Stimulated activated CD8-positive, alpha-beta memory T cell treated with anti-CD3 and anti-CD28 coated beads, Interleukin-4, amount 100 ng/mL, for 1 hour (primary cell): Measurements from ENCODE around the gene DSN1.

ENCODE experiments used
- DNase-seq, 2 donors: peaks; one replicate each; pipeline ENCODE4 v3.0.0-alpha.2; 2020; ENCODE audit warnings: low read depth in 2 of 2, low spot score in 1 of 2

DSN1 gene

DNA sequence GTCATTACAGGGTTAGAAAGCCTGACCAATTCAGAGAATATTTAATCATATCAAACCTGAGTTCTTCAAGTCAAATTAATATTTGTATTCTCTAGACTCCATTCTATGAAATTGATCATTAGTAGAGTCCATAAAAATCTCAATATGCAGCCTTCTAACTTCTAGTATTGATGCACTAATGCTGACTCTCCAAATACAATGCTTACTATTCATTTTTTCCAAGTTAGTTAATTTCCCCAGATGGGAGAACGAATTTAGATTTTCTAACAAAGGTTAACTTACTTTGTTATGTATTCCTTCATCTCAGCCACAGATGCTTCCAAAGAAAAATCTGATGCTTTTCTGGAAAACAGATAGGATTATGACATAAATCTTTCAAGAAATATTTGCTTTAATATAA lies 15.3 kb downstream of the DSN1 start:
- no peak for DNase-seq

DNA sequence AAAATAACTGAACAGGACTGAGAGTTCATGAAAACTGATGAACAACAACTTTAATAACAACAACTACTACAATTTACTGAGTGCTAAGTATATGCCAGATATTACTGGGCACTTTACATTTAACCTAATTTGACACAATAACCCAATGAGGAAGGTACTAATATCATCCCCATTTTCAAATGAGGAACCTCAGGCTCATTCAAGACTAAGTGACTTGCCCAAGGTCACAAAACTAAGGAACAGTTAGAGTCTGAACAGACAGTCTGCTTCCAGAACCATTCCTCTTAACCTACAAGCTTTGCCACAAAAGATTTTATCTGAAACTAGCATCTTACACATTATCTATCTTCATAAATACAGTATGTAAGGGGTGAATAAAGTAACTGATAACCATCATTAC lies 17.1 kb downstream of the DSN1 start:
- DNase-seq, result no peak

DNA sequence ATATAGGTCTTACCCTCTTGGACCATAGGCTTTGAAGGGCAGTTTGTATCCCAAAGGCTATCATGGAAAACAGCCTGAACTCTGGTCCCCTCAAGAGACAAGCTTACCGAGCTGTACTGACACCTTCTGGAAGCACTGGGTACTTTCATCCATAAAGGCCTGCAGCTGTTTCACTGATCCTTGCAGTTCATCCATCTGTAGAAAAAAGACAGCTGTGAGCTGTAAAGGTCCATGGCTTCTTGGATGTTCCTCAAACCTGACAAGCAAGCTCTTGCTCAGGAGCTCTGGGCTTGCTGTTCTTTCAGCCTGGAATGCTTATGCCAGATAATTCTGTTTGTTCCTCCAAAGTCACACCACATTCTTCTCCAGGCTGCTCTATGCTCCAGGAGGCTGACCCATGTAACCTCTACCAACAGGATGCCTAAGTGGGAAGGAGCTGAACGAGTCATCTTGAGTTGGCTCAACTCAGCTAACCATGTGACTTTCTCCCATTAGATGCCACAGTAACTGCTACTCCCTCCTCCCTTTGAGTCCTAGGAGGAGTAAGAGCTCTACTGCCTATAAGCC lies 18.8 kb downstream of the DSN1 start:
- peak in 1 of 2 donors; percentile 11 for DNase-seq

DNA sequence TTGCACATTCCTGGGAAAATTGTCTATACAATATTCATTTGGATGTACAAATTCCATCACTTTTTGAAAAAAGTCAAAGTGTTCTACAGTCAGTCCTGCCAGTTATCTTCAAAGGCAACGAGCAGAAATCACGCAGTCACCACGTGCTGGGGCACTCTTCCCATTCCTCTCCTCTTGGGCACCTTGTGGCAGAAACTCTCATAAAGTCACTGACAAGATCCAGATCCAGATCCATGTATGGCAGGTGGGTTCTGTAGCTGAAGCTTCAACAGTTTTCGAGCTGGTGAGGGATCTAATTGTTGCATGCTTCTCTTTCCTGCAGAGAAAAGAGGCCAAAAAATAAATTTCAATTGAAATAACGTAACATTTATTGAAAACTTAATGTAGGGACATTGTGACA lies 21.0 kb downstream of the DSN1 start:
- no peak for DNase-seq

DNA sequence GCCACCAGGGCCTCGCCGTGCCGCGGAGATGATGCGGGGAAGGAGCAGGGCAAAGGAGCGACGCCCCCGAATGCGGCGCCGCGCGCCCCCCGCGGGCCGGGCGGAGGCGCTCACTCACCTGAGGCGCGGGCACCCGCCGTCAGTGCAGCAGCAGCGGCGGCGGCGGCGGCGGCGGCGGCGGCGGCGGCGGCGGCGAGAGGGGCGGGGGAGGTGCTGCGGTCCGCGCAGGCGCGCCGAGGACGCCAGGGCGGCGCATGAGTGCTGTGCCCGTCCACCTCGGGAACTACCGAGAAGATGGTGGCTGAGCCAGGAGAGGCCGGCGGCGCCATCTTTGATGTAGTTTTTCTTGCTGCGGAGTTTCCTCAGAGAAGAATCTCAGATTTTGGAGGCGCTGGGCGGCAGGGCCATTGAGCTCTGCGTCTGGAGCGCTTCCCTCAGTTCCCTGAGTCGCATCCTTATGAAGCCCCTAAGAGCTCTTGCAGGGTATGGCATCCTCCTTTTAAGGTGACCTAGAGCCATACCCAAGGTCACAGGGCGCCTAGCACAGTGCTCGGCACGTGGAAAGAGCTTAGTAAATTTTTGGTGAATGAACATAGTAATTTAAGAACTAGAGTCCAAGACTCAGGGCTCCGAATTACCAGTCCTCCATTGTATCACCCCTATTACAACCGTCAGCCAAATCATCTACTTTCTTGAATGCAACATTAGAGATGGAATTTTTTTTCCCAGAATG lies 27.5 kb downstream of the DSN1 start, which contains the start of gene NDRG3:
Gene NDRG3, minus strand, starts transcription at position 164 of the 733 bp plus-strand sequence. CDS start 24,355 bp downstream, outside the sequence.
- peak; percentile 77 to 85 for DNase-seq

DNA sequence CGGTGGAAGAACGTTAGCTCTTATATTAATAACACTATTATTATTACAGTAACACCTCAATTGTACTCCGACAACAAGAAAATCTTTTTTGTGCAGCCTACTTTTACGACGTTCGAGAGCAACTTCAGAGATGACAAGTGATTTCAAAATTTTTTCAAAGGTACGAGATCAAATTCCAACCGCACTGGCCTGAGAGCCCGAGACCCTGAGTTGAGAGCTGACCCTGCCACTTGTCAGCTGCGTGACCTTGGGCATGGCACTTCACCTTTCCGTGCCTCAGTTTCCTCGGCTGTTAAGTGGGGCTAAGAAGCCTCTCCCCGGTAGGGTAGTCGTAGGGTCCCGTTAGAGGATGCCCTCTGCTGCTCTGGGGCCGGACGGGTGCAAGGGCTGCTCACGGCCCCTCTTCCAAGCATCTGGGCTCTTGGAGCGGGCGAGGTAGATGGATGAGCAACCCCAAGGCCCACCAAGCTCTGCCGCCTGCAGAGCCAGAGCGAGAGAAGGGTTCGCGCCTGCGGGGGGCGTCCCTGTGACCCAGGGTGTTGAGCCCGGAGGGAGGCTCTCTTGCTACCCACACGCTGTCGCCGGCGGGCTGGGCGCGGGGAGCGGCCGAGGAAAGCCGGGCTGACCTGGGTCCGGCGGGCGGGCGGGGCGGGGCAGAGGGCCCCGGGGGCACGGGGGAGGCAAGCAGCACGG lies 28.2 kb downstream of the DSN1 start:
- peak in 1 of 2 donors; percentile 1 for DNase-seq

DNA sequence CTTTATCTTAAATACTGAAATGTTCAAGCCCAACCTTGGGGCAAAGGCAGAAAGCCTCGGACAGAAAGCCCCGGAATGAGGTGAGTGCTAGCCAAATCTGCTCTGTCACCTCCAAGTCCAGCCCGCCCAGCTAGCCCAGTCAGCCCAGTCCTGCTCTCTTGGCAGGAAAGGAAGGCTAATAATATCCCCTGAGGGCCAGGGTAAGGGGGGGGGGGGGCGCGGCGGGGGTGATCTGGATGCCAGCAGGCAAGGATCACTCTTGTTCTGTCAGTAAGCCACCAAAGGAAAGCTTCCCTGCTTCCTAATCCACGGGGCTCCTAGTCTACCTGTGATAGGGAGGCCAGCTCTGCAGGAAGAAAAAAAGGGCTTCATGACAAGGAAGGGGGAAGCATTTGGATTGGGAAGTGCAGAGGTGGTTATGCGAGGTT lies 28.8 kb downstream of the DSN1 start:
- DNase-seq, result no peak

DNA sequence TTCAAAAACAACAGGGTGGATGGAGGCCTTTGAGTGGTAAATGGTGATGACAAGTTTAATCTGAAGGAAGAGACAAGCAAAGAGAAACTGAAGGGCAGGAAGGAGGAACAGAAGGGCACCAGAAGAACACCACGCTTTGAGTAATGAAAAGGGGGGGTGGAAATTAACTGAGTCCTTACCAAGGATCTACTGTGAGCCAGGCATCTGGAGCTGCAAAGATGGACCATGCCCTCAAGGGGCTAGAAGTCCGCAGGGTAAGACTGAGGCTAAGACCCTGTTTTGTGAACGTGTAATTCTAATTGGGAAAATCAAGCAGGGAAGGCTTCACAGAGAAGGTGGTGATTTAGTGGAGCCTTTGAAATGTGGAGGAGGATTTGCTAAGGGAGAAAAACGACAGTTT lies 29.3 kb downstream of the DSN1 start:
- DNase-seq, result no peak

DNA sequence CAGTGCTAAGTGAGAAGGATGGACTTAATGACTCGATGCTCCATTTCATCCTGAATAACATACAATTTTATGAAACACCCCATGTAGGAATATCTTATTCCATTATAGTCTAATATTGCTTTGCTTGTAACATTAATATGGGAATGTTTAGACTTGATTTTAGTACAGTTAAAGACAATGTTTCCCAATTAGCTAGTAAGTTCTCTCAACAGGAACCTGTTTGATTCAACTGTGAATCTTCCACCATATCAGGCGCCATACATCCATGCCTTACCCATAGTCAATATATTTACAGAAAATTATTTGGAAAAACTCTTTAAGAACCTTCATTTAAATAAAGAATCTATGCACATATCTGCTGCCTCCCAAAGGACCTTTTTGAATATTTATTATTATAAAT lies 31.0 kb downstream of the DSN1 start:
- no peak for DNase-seq

DNA sequence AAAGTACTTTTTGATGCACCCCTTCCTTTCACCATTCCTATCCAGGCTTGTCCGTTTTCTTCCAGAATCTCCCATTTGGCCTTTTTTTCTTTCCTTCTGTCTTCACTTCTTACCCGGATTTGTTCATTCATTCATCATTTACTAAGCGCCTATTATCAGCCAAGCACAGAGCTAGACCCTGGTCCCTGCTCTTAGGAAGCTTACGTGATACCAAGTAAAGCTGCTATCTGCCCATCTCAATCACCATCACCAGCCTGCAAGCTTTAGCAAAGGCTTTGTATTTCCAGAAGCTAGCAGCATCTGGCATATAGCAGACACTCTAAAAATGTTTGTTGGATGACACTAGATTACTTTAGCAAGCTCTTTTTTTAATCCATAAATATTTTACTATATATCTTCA lies 32.5 kb downstream of the DSN1 start:
- DNase-seq, result no peak

DNA sequence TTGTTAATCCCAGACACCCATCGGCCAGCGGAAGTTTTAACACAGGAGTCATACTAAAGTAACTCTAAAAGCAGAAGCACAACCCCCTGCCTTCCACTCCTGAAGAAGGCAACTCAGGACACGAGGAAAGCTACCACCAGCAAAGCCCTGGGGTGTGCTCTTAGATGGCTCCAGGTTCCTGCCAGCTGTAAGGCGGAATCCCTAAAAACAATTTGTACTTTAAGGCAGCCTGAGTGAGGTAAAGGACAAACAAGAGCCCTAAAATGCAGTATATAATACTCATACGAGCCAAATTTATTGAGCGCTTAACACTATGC lies 36.4 kb downstream of the DSN1 start:
- DNase-seq, result no peak

DNA sequence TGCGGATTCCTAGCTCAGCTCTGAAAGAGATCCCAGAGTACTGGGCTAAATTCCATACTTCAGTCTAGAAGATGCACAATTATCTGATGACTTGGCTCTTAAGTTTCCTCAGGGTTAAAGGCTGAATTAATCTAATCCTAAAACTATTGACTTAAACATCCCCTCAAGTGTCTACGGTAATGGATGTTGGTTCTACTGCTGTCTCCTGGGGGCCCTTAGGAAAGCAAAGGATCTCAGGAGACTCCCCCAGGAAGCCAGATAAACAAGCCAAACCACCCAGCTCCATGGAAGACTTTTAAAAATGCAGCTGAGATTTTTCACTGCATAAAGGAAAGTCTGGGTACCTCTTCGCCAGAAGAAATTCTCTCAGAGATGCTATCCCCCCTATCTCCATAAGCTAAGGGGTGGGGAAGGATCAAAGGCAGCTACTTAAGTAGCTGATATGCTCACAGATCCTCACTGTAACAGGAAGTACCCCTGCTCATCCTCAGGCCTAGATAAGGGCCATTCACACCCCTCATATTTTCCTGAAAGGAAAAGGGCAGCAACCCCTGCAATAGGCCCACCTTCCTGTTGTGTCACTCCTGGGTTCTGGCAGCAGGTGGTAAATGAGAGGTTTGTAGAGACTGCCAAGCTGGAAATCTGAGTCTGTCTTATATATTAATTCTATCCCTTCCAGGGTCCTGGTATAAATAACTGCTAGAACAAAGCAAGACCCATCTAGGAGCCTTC lies 36.9 kb downstream of the DSN1 start:
- no peak for DNase-seq

DNA sequence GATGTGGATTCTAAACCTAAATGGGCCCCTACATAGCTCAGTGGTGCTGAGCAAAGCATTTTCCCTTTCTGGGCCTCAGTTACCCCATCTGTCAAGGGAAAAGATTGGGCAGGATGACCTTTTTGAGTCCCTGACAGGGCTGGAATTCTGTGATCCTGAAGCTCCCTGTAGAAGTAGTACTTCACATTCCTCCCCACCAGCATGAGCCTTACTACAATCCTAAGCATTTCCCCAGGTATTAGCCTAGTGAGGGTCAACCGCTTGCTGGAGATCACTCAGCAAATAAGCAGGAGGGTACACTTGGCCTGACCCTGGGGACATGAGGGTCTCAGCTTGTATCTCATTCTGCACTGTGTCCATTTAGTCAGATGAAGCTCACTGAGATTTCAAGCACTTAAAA lies 41.1 kb downstream of the DSN1 start:
- DNase-seq, result no peak

DNA sequence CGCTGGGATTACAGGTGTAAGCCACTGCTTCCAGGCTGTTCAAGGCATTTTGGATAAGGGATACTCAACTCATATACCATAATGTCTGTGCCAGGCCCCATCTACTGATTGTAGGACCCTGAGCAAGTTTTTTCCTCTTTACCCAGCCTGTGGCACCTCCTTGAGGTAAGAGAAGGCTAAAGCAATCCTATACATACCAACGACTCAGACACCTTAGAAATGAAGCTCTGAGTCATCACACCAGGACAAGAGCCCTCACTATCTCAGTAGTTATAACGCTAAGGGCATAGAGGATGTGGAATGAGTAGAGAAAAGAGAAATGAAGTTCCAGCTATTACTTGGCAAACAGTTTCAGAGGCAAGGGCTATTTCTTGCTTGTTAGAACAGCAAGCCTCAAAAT lies 44.6 kb downstream of the DSN1 start:
- DNase-seq, result no peak

DNA sequence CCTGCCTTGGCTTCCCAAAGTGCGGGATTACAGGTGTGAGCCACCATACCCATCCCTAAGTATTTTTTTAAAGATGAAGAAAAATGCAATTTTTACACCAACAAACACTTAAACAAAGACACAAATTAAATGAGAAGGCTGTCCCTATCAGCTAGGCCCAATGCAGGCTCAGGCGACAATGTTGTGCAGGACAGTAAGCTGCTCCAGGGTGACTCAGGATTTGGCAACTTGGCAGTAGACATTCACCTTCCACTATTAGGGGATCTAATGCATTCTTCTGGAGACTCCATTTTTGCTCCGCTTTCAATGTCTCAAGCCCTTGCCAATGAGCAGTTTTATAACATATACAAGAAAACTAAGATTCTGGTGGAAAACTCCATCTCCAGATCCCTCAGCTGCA lies 47.4 kb downstream of the DSN1 start:
- no peak for DNase-seq

DNA sequence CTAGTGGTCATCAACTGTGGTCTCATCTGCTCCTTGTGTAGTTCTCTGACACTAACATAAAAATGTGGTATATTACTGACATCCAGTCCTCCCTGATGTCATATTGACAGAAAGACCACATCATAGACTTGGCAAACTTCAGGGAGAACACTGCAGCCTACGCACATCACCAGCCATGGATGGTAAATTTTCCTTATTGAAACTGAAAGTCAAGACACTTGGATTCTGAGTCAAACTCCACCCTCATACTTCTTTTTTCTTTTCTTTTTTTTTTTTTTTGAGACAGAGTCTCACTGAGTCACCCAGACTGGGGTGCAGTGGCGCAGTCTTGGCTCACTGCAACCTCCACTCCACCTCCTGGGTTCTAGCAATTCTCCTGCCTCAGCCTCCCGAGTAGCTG lies 53.1 kb downstream of the DSN1 start:
- no peak for DNase-seq

DNA sequence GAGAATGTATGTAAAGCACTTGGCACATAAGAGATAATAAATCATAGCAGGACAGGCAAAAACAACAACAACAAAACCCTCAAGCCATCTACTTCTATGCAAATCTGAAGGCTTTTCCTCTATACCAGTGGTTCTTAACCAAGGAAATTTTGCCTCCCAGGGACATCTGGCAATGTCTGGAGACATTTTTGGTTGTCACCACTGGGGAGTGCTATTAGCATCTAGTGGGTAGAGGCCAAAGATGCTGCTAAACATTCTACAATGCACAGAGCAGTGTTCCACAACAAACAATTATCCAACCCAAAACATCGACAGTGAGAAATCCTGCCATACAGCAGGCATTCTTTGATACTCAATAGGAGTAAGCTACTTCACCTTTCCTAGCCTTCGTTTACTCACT lies 55.9 kb downstream of the DSN1 start:
- DNase-seq, result no peak

DNA sequence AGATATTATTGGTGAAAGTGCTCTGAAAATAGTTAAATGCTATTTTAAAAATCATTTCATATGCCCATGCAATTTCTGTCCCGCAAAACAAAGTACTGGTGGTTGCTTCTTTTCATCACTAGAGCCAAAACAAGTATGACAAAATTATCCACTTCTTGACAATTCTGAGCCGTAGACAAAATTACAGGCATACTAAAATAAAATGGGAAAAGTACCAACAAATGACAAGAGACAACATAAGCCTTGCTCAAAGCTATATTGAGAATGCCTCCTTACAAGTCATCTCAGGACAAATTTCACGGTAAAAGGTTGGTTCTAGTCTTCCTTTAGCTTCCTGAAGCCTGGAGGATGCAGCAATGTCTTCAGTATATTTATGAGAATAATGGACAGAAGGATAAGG lies 56.5 kb downstream of the DSN1 start:
- no peak for DNase-seq

DNA sequence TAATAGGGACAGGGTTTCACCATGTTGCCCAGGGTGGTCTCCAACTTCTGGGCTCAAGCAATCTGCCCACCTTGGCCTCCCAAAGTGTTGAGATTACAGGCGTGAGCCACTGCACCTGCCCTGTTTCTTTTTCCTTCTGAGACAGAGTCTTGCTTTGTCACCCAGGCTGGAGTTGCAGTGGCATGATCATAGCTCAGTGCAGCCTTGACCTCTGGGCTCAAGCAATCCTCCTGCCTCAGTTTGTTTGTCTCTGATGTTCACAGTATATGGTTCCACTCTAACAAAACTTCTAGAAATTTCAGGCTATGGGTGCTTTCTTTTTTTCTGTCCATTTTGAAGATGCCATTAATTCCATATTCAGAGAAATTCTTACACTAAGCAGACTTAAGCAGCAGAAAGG lies 60.8 kb downstream of the DSN1 start:
- no peak for DNase-seq

DNA sequence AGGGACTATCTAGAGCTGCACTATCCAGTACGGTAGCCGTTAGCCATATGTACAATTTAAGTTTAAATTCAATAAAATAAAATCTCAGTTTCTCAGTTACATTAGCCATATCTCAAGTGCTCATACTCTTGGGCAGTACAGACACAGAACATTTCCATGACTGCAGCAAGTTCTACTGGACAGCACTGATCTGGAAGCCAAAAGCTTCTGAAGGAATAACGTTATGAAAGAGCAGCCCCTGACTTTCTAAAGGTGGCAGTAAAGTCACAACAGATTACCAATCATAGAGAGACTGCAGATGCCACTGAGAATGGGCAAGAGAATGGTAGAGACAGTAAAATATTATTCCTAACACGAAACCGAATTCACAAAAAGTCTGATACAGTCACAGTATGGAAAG lies 64.4 kb downstream of the DSN1 start:
- no peak for DNase-seq

DNA sequence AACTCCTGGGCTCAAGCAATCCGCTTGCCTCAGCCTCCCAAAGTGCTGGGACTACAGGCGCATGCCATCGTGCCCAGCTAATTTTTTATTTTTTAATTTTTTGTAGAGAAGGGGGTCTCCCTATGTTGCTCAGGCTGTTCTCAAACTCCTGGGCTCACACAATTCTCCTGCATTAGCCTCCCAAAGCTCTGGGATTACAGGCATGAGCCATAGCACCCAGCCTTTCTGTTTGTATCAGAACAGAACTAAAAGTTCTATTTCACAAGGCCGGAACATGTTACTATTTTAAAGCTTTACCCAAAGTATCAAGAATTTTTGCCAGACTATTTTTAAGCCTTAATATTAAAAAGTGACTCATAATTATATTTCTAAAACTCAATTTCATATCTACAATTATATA lies 70.0 kb downstream of the DSN1 start:
- DNase-seq, result no peak
